Measurements from ENCODE around the gene OLFM1. TPM values are rescaled to one million over a fixed set of nuclear protein-coding genes. Genes with fewer than 3 reads are reported as not detected.

The OLFM1 gene
- total RNA-seq, 1 experiment from 2014 or later, result 3.5 TPM

- ATAC-seq (no peak), DNase-seq (ENCODE audit: low read depth, low spot score) (no peak)
- H3K9me2 ChIP-seq (ENCODE audit: insufficient read depth), result no peaks in the 10 kb centered on the region
- no peak for TF ChIP-seq SRF (IDR thresholded peaks at IDR 0.05; ENCODE audit: low read depth)
- TF ChIP-seq JUND (IDR thresholded peaks at IDR 0.05), result no peak
- TF ChIP-seq CEBPB (IDR thresholded peaks at IDR 0.05; ENCODE audit: low read depth), result no peak
- TF ChIP-seq SIN3A (IDR thresholded peaks at IDR 0.05; ENCODE audit: low read depth), result no peak
- no peak for TF ChIP-seq MAX (IDR thresholded peaks at IDR 0.05)
- no peak for TF ChIP-seq FOSL1 (IDR thresholded peaks at IDR 0.05; ENCODE audit: low read depth)
- TF ChIP-seq CTCF (IDR thresholded peaks at IDR 0.05 in 2 of 3, conservative IDR thresholded peaks at IDR 0.05 in 1 of 3; ENCODE audit: borderline replicate concordance in 1 of 3, insufficient read depth in 1 of 3, low read depth in 2 of 3, low read length in 2 of 3), result no peak
- TF ChIP-seq ZBTB33 (IDR thresholded peaks at IDR 0.05; ENCODE audit: extremely low read depth, insufficient replicate concordance, low read length), result no peak
- no peak for TF ChIP-seq EGR1 (IDR thresholded peaks at IDR 0.05; ENCODE audit: low read depth)
- no peak for TF ChIP-seq RAD21 (IDR thresholded peaks at IDR 0.05; ENCODE audit: low read depth)
- no peak for TF ChIP-seq ELF1 (IDR thresholded peaks at IDR 0.05; ENCODE audit: borderline replicate concordance, low read depth)
- TF ChIP-seq TCF7L2 (IDR thresholded peaks at IDR 0.05; ENCODE audit: borderline replicate concordance, extremely low read depth, insufficient read depth, insufficient read length), result no peak
- no peak for TF ChIP-seq YY1 (IDR thresholded peaks at IDR 0.05; ENCODE audit: extremely low read depth, insufficient replicate concordance, low read depth, low read length)
- no peak overlapping the region for H2AFZ ChIP-seq (ENCODE audit: low read depth, low read length, poor library complexity, severe bottlenecking)
- ChIA-PET POLR2A (no interaction called here), CTCF (no interaction called here), RAD21 (ENCODE audit: low non-redundant PET in 1 of 2, low total read pairs in 2 of 2, uncharacterized antibody in 2 of 2, unreplicated experiment in 2 of 2) (no interaction called here)
- H3K9me3 ChIP-seq (ENCODE audit: control insufficient read depth in 1 of 2, insufficient read depth in 1 of 2, low read depth in 1 of 2, low read length in 2 of 2), result no peaks in the 10 kb centered on the region
- no TSS peak for BruUV-seq (replicated peaks)
- no peaks in the 10 kb centered on the region for H3K36me3 ChIP-seq (ENCODE audit: control insufficient read depth in 1 of 2, insufficient read depth in 2 of 2, low read length in 2 of 2)
- no peak overlapping the region for H3K27ac ChIP-seq (ENCODE audit: low read depth, low read length)
- H3K4me3 ChIP-seq (replicated peaks in 1 of 2; ENCODE audit: low read depth in 1 of 2, low read length in 2 of 2), result no peak overlapping the region
- H3K4me1 ChIP-seq (ENCODE audit: control insufficient read depth in 1 of 2, insufficient read depth in 2 of 2, low read length in 2 of 2), result peaks cover 0 to 10% of the 10 kb centered on the region in 2 experiments; a peak in 2 of 4 replicates
- intact Hi-C loops (cut with micrococcal nuclease), result no loop called here
- H4K20me1 ChIP-seq (ENCODE audit: insufficient read depth), result no peaks in the 10 kb centered on the region
- H3K79me2 ChIP-seq (ENCODE audit: insufficient read depth, low read length), result no peaks in the 10 kb centered on the region
- no peak overlapping the region for H3K4me2 ChIP-seq (ENCODE audit: low read length)
- no peaks in the 10 kb centered on the region for H3K27me3 ChIP-seq (ENCODE audit: insufficient read depth, low read length)
- H3K9ac ChIP-seq (ENCODE audit: low read length), result no peak overlapping the region
Measured at GRCh38 chr9:135123773-135124134, 36.3 kb downstream of the OLFM1 start.
